Heart left ventricle (tissue), 13 donors: ENCODE data around the gene CAPN11.

Source experiments
- CTCF ChIP-seq, 12 donors: fragments of 200-600 bp; sonication (generic) in 4 of 12; IDR thresholded peaks; one replicate each; pipeline versions ENCODE4 v1.5.0 to v1.8.0; 2018 to 2022; ENCODE audit warnings: antibody characterized with exemption in 12 of 12, mild to moderate bottlenecking in 5 of 12
- POLR2A ChIP-seq, 2 donors: fragments of 450-650 bp; IDR thresholded peaks; one replicate each; pipeline ENCODE4 v1.6.1; 2017; ENCODE audit warnings: antibody characterized with exemption in 2 of 2, mild to moderate bottlenecking in 2 of 2, moderate library complexity in 2 of 2
- donor health status: ischemic (EF 13 %, LVEDD 7.1; RV severe dilation, severe dysfunction).
- donor health status: DM: no; HTN: yes; CAD: no.
- donor health status: DM: no; HTN: no; CAD: no.
- donor health status: ischemic (EF 25% LVEDD 6.9; RV normal size, moderate dysfunction).
- donor health status: ischemic (EF 25% LVEDD 5.7; RV mildly dilated, moderate dysfunction).
- donor health status: ischemic (EF 35%, LVEDD 5.7; RV mildly dilated, moderate dysfunction).
- donor health status: nonischemic (EF 11% LVEDD 7.7; RV severe dilation, severe dysfunction).
- donor health status: DM: yes; HTN: yes; CAD: no.
- donor health status: PGD.
- donor health status: ischemic (EF 29% LVEDD 5.4; RV normal size, mild dysfunction).
- donor health status: nonischemic (EF 23%, LVEDD 6.1; RV moderate dilation, normal function).

- TF ChIP-seq POLR2A (IDR thresholded peaks at IDR 0.05): no peak
- TF ChIP-seq CTCF (IDR thresholded peaks at IDR 0.05): no peak
These were observed 43.2 kb downstream of the CAPN11 start for GRCh38 chr6:44201638-44202303.
